K562 (cell line): Measurements from ENCODE around the gene C1orf105. TPM values are rescaled to one million over a fixed set of nuclear protein-coding genes. Genes with fewer than 3 reads are reported as not detected.

Experiments used
- ATAC-seq: fragments of 200-7000 bp; cut with Tn5 transposase; 3 replicates; pipeline ENCODE4 v1.9.1; 2020; ENCODE audit warnings: moderate library complexity
- BruUV-seq: library from RNA; stranded (reverse); fragments of 400-500 nt; replicated peaks from 2 replicates; lab custom pipeline; 2021; lab: Mats Ljungman, UMichigan
- CTCF ChIA-PET: fragments of 300-600 bp; formaldehyde crosslinking; extraction: SDS; loops from one replicate; lab custom pipeline; 2021; ENCODE audit warnings: low intra/inter-chr PET ratio; lab: Yijun Ruan, JAX
- POLR2A ChIA-PET: fragments of 300-600, 350-650 bp; sonication (Branson Sonifier 250); formaldehyde crosslinking; extraction: SDS; loops from one replicate; lab custom pipeline; 2021; ENCODE audit warnings: antibody characterized with exemption, inconsistent platforms; lab: Yijun Ruan, JAX
- DNase-seq, 4 experiments: peaks; one replicate each; pipeline versions ENCODE4 v3.0.0 to v3.0.0-alpha.2; 2011 to 2018; ENCODE audit warnings: low spot score in 3 of 4, mixed read lengths in 3 of 4; ENCODE audit errors: extremely low read depth in 1 of 4
- FAIRE-seq: peaks from 2 replicates; lab custom pipeline; 2011; peaks lifted over from hg19 to GRCh38; lab: Jason Lieb, UNC
- H2AFZ ChIP-seq: 2 replicates; pipeline ENCODE4 v1.6.0; 2011; ENCODE audit warnings: low read depth, low read length, control low read depth, inconsistent platforms
- H3K27ac ChIP-seq: fragments of 200-600 bp; 3 replicates; pipeline ENCODE4 v1.8.0; 2011; ENCODE audit warnings: low read depth, mild to moderate bottlenecking, control low read depth, inconsistent platforms, low read length, moderate library complexity, mixed read lengths; ENCODE audit errors: extremely low read depth
- H3K27me3 ChIP-seq, 2 experiments: fragments of 300-600 bp in 1 of 2; 2 replicates in 1 of 2; 3 replicates in 1 of 2; pipeline versions ENCODE4 v1.6.0 to v1.8.0; 2011; ENCODE audit warnings: inconsistent platforms in 2 of 2, low read length in 2 of 2, mild to moderate bottlenecking in 1 of 2, mixed read lengths in 1 of 2, moderate library complexity in 1 of 2; ENCODE audit not compliant: control insufficient read depth in 2 of 2, insufficient read depth in 2 of 2
- H3K36me3 ChIP-seq: fragments of 300-600 bp; 3 replicates; pipeline ENCODE4 v1.8.0; 2011; ENCODE audit warnings: mild to moderate bottlenecking, low read length, inconsistent platforms; ENCODE audit not compliant: control insufficient read depth, insufficient read depth
- H3K4me1 ChIP-seq, 2 experiments: fragments of 200-600 bp in 1 of 2; replicated peaks in 1 of 2; 2 replicates in 1 of 2; 3 replicates in 1 of 2; pipeline versions ENCODE4 v1.5.1 to v1.8.0; 2011; ENCODE audit warnings: inconsistent platforms in 2 of 2, low read length in 2 of 2, mild to moderate bottlenecking in 1 of 2, mixed read lengths in 1 of 2, moderate library complexity in 1 of 2; ENCODE audit not compliant: control insufficient read depth in 2 of 2, insufficient read depth in 2 of 2
- H3K4me2 ChIP-seq: 2 replicates; pipeline ENCODE4 v1.6.1; 2011; ENCODE audit warnings: low read length, control low read depth, inconsistent platforms, mixed read lengths; ENCODE audit not compliant: insufficient read depth
- H3K4me3 ChIP-seq: fragments of 200-600 bp; sonication (generic), shearing (Covaris generic); 2 replicates; pipeline ENCODE4 v1.5.1; 2016; ENCODE audit warnings: control low read depth, inconsistent platforms
- H3K79me2 ChIP-seq: fragments of 200-600 bp; 3 replicates; pipeline ENCODE4 v1.8.0; 2011; ENCODE audit warnings: low read length, inconsistent platforms; ENCODE audit not compliant: control insufficient read depth, insufficient read depth
- H3K9ac ChIP-seq, 2 experiments: 2 replicates each; pipeline versions ENCODE4 v1.6.0 to v1.6.1; 2011; ENCODE audit warnings: low read depth in 2 of 2, low read length in 2 of 2, control low read depth in 1 of 2, inconsistent platforms in 1 of 2, mild to moderate bottlenecking in 1 of 2, mixed read lengths in 1 of 2; ENCODE audit not compliant: insufficient read depth in 1 of 2
- H3K9me1 ChIP-seq: one replicate; pipeline ENCODE4 v1.6.0; 2011; ENCODE audit warnings: inconsistent platforms, mild to moderate bottlenecking, low read length, moderate library complexity; ENCODE audit not compliant: control insufficient read depth, insufficient read depth
- H3K9me3 ChIP-seq: replicated peaks from 2 replicates; pipeline ENCODE4 v1.5.1; 2011; ENCODE audit warnings: low read depth, low read length, inconsistent platforms; ENCODE audit not compliant: control insufficient read depth, insufficient read depth
- H4K20me1 ChIP-seq: replicated peaks from 2 replicates; pipeline ENCODE4 v1.6.1; 2011; ENCODE audit warnings: low read length, inconsistent platforms, mixed read lengths; ENCODE audit not compliant: control insufficient read depth, insufficient read depth
- ATF4 ChIP-seq: fragments of 450-650 bp; formaldehyde crosslinking; IDR thresholded peaks from 2 replicates; pipeline ENCODE4 v1.4.0; 2022; ENCODE audit warnings: mild to moderate bottlenecking, moderate library complexity
- CAMTA2 ChIP-seq: fragments of 250-450 bp; sonication (Bioruptor Pico); conservative IDR thresholded peaks from 2 replicates; pipeline ENCODE4 v1.5.1; 2022
- ELF2 ChIP-seq: fragments of 250-450 bp; sonication (Bioruptor Pico); IDR thresholded peaks from 2 replicates; pipeline ENCODE4 v1.5.0; 2021; ENCODE audit warnings: mild to moderate bottlenecking
- HMBOX1 ChIP-seq: sonication (generic); IDR thresholded peaks from 2 replicates; pipeline ENCODE4 v1.6.1; 2016
- MED1 ChIP-seq: sonication (generic); formaldehyde crosslinking; IDR thresholded peaks from 2 replicates; pipeline ENCODE4 v1.8.1; 2023; ENCODE audit warnings: missing genetic modification reagents, borderline replicate concordance
- MEIS2 ChIP-seq: fragments of 450-650 bp; IDR thresholded peaks from 2 replicates; pipeline ENCODE4 v1.6.1; 2014; ENCODE audit warnings: mild to moderate bottlenecking; ENCODE audit not compliant: partially characterized antibody
- NKRF ChIP-seq: fragments of 450-650 bp; IDR thresholded peaks from 2 replicates; pipeline ENCODE4 v1.6.1; 2016; ENCODE audit warnings: borderline replicate concordance
- NR4A1 ChIP-seq, 2 experiments: fragments of 250-450 bp in 1 of 2; fragments of 450-650 bp in 1 of 2; sonication (Bioruptor Pico) in 1 of 2; IDR thresholded peaks; 2 replicates each; pipeline versions ENCODE4 v1.4.0 to v1.6.1; 2016 to 2020; ENCODE audit warnings: mild to moderate bottlenecking in 2 of 2, missing compliant biosample characterization in 1 of 2, missing genetic modification characterization in 1 of 2, moderate library complexity in 1 of 2
- OTX1 ChIP-seq: fragments of 450-650 bp; formaldehyde crosslinking; IDR thresholded peaks from 2 replicates; pipeline ENCODE4 v1.4.0; 2022; ENCODE audit warnings: mild to moderate bottlenecking
- RAD51 ChIP-seq: fragments of 450-650 bp; IDR thresholded peaks from 2 replicates; pipeline ENCODE4 v1.7.1; 2016; ENCODE audit warnings: low read depth, mild to moderate bottlenecking, borderline replicate concordance
- SLC30A9 ChIP-seq: fragments of 250-450 bp; sonication (Bioruptor Pico); IDR thresholded peaks from 2 replicates; pipeline ENCODE4 v1.8.0; 2022; ENCODE audit warnings: mild to moderate bottlenecking, moderate library complexity
- TRIM25 ChIP-seq: fragments of 450-650 bp; IDR thresholded peaks from 2 replicates; pipeline ENCODE4 v1.7.0; 2016; ENCODE audit warnings: borderline replicate concordance
- WHSC1 ChIP-seq: IDR thresholded peaks from one replicate; pipeline ENCODE4 v1.6.1; 2012; ENCODE audit warnings: low read length, control low read depth, inconsistent platforms
- ZC3H4 ChIP-seq: sonication (generic); formaldehyde crosslinking; IDR thresholded peaks from 2 replicates; pipeline ENCODE4 v1.9.0; 2021; ENCODE audit warnings: missing genetic modification reagents, borderline replicate concordance
- ZNF121 ChIP-seq: sonication (generic); formaldehyde crosslinking; conservative IDR thresholded peaks from 2 replicates; pipeline ENCODE4 v1.8.0; 2022; ENCODE audit warnings: missing genetic modification reagents
- in situ Hi-C: fragments of 300-500 bp; cut with MboI; formaldehyde crosslinking; loops from 4 replicates; pipeline ENCODE4 v1.15.0; 2018; ENCODE audit warnings: inconsistent platforms, mixed read lengths
- intact Hi-C: fragments of 100-400 bp; cut with micrococcal nuclease; formaldehyde crosslinking; loops from 2 replicates; pipeline ENCODE4 v1.14.2; 2022
- polyA plus RNA-seq, 8 experiments: library from polyadenylated mRNA; depleted of rRNA in 4 of 8; stranded (reverse) in 5 of 8; unstranded in 3 of 8; fragments of >200 nt; fragmentation: Nextera tagmentation in 2 of 8; fragmentation: Illumina TruSeq in 1 of 8; extraction: Ambion mirVana in 2 of 8; extraction: Trizol in 1 of 8; gene quantifications; 2 replicates each; pipeline versions ENCODE4 v1.2.1 to v1.2.3, GENCODE V29; 2011 to 2014; ENCODE audit warnings: inconsistent platforms in 1 of 8, missing spikeins in 1 of 8
- total RNA-seq, 7 experiments: library from RNA; depleted of rRNA in 6 of 7; stranded (reverse); fragments of >200 nt in 6 of 7; fragmentation: Illumina TruSeq in 2 of 7; extraction: Trizol in 2 of 7; gene quantifications; 2 replicates each; pipeline versions ENCODE4 v1.2.1 to v1.2.3, GENCODE V29; 2011 to 2021; ENCODE audit warnings: low replicate concordance in 1 of 7

The C1orf105 gene
- total and polyA plus RNA-seq, 9 of the 15 experiments (the other 6 are each of a cell fraction or from before 2014, with no cell fraction given): 0.08 TPM; not detected in 8

- ATAC-seq (no peak), DNase-seq (no peak), FAIRE-seq (no peak)
- in situ Hi-C loops: no loop called here
- Histone ChIP-seq H3K27ac (no peak overlapping the region), H3K4me3 (no peak overlapping the region), H3K9ac (no peak overlapping the region), H3K4me1 (no peaks in the 10 kb centered on the region), H3K36me3 (no peaks in the 10 kb centered on the region), H2AFZ (no peak overlapping the region), H4K20me1 (no peaks in the 10 kb centered on the region), H3K4me2 (no peak overlapping the region), H3K79me2 (no peaks in the 10 kb centered on the region), H3K27me3 (no peaks in the 10 kb centered on the region; a peak in 1 of 5 replicates), H3K9me1 (no peaks in the 10 kb centered on the region), H3K9me3 (no peaks in the 10 kb centered on the region)
- TF ChIP-seq ELF2 (no peak), OTX1 (CRISPR knock-in tag) (no peak), ATF4 (CRISPR knock-in tag) (no peak), ZC3H4 (CRISPR knock-in tag) (no peak), NKRF (no peak), RAD51 (no peak), MED1 (CRISPR knock-in tag) (no peak), SLC30A9 (CRISPR knock-in tag) (no peak), WHSC1 (no peak), NR4A1 (CRISPR knock-in tag; IDR thresholded peaks at IDR 0.05) (no peak), NR4A1 (tag; IDR thresholded peaks at IDR 0.05) (no peak), MEIS2 (no peak), TRIM25 (no peak), ZNF121 (CRISPR knock-in tag) (no peak), HMBOX1 (no peak), CAMTA2 (no peak)
- ChIA-PET CTCF (no interaction called here), POLR2A (no interaction called here)
- no TSS peak for BruUV-seq
- intact Hi-C loops: no loop called here
These were observed 6.2 kb upstream of the C1orf105 start for GRCh38 chr1:172414331-172414730.
